HG02885 (cell line): ENCODE results near the gene OGFOD3.
"Not testable (repeated sequence)": the region's sequence is repeated elsewhere in the genome, so short reads cannot be mapped to it uniquely, and the experiment has no call there.

Source experiments
- ATAC-seq: cut with Tn5 transposase; IDR thresholded peaks from one replicate; pipeline ENCODE4 v1.9.1; 2021; ENCODE audit warnings: mild to moderate bottlenecking; ENCODE audit not compliant: unreplicated experiment, poor library complexity

Gene OGFOD3

GRCh38 chr17:82377924-82378740 is 40.3 kb downstream of the OGFOD3 start:
- no peak for ATAC-seq

GRCh38 chr17:82377294-82377693 is 41.1 kb downstream of the OGFOD3 start:
- ATAC-seq = not testable (repeated sequence)

- ATAC-seq = no peak
These were observed 42.2 kb downstream of the OGFOD3 start for GRCh38 chr17:82376042-82376730.

GRCh38 chr17:82375359-82376041 is 42.9 kb downstream of the OGFOD3 start:
- ATAC-seq = no peak

GRCh38 chr17:82374626-82375331 is 43.6 kb downstream of the OGFOD3 start:
- ATAC-seq = no peak

- no peak for ATAC-seq
These were observed 44.4 kb downstream of the OGFOD3 start for GRCh38 chr17:82373731-82374625.

- not testable (repeated sequence) for ATAC-seq
These were observed 45.3 kb downstream of the OGFOD3 start for GRCh38 chr17:82373072-82373452.

- no peak for ATAC-seq
These were observed 45.9 kb downstream of the OGFOD3 start for GRCh38 chr17:82372249-82373071.

- ATAC-seq = no peak
These were observed 46.8 kb downstream of the OGFOD3 start, which contains the start of gene UTS2R for GRCh38 chr17:82371333-82372248. TSS of gene UTS2R (plus strand) at chr17:82371765. CDS start at chr17:82374325, 2,560 bp downstream.

GRCh38 chr17:82370471-82371332 is 47.7 kb downstream of the OGFOD3 start:
- ATAC-seq = no peak

GRCh38 chr17:82369211-82369610 is 49.2 kb downstream of the OGFOD3 start:
- no peak for ATAC-seq

- no peak for ATAC-seq
These were observed 50.5 kb downstream of the OGFOD3 start for GRCh38 chr17:82367724-82368524.

- ATAC-seq = no peak
These were observed 51.6 kb downstream of the OGFOD3 start for GRCh38 chr17:82366749-82367148.

- ATAC-seq = no peak
These were observed 52.6 kb downstream of the OGFOD3 start for GRCh38 chr17:82365606-82366295.

- ATAC-seq = no peak
These were observed 56.3 kb downstream of the OGFOD3 start for GRCh38 chr17:82361885-82362633.
